ENCODE measurements around the gene AHI1.

AHI1 gene

DNA sequence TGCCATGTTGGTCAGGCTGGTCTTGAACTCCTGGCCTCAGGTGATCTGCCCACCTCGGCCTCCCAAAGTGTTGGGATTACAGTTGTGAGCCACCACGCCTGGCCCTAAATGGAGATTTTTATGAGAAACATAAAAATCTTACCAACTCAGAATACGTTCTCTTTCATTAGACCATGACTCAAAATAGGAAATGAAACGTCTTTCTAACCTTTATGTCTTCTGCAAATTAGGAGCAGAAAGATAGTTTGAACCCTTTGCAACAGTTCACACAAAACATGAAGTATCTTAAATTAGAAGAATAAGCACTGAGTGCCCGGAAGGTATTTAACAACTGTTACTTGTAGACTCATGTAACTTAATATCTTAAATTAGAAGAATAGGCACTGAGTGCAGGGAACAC lies 48.3 kb downstream of the AHI1 start:
- DNase-seq = no peak

GRCh38 chr6:135440087-135440792 lies 57.3 kb downstream of the AHI1 start:
- peak; percentile 70 for DNase-seq

DNA sequence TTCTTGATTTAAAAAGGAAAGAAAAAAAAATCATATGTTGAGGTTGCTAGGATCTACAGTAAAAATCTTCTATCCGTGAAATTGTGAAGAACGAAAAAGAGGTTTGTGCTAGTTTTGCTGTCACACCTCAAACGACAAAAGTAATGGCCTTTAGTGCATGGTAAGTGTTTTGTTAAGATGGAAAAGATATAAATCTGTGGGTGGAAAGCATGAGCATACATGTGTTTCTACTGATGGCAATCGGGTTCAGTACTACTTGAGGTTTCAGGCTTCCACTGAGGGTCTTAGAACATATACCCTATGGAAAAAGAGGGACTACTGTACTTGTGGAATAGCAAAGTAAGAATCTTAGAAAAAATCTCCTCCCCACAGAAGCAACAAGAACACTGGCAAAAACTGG lies 58.0 kb downstream of the AHI1 start:
- DNase-seq = no peak

DNA sequence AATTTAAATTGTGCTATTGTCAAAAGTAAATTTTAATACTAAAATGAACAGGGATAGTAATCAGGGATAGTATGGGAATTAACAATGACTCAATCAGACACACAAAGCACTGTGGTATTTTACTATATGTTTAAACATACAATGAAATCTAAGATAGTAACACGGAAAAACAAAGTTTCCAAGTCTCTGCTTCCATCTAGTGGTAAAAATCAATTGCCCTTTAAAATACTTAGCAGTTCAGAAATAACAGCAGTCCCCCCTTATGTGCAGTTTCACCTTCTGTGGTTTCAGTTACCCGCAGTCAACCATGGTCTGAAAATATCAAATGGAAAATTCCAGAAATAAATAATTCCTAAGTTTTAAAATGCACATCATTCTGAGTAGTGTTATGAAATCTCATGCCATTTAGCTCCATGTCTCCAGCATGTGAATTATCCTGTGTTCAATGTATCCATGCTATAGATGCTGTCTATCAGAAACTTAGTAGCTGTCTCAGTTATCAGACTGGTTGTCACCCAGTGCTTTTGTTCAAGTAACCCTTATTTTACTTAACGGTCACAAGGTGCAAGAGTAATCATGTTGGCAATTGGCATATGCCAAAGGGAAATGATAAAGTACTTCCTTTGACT lies 58.5 kb downstream of the AHI1 start:
- DNase-seq = peak; percentile 91

DNA sequence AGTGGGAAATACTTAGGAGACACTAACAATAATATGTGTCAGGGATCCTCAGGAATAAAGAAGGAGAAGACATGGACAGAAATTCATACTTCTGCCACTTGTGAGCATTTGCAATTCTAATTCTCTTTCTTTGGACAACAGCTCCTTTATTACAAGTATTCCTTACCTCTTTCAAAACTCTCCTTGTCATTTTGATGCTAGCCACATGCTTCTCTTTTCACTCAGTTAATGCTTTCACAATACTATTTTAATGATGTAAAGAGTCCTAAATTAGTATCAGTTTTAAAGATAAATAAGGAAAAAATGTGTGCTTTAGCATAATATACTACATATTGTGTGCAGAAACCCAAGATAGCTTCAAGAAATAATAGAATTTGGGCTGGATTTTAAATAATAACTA lies 62.5 kb downstream of the AHI1 start:
- DNase-seq = no peak

DNA sequence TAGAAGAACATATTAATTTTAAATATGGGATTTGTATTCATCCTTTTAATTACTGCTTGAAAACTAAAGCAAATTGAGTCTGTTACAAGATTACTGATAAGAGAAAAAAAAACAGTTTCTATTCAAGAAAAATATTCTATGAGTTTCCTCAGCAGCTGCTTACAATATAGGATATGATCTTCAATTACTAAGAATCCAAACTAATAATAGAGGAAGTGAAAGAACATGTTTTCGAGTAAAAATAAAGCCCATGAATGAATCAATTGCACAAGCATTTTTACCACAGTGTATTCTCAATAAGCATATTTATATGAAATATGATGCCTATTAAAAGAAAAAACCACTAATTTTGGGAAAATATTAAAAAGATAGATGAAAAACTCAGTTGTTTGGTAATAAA lies 63.4 kb downstream of the AHI1 start:
- no peak for DNase-seq

DNA sequence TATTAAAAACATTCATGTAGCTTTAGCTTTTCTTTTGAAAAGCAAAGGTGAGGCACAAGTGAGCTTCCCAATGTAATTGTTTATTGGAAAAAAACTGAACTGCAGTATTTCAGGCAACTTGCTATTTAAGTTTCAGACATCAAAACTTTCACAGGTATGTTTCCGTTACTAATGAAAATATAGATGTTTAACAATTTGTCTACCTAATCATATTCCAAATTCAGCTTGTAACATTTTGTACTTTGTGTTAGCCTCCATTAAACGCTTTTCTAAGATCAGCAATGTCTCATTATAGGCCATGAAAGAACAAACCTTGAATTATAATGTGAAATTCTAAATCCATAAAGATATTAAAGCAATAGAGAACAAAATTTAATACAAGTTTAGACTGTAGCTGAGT lies 69.5 kb downstream of the AHI1 start:
- no peak for DNase-seq

GRCh38 chr6:135426833-135427232 lies 70.7 kb downstream of the AHI1 start:
- no peak for DNase-seq

DNA sequence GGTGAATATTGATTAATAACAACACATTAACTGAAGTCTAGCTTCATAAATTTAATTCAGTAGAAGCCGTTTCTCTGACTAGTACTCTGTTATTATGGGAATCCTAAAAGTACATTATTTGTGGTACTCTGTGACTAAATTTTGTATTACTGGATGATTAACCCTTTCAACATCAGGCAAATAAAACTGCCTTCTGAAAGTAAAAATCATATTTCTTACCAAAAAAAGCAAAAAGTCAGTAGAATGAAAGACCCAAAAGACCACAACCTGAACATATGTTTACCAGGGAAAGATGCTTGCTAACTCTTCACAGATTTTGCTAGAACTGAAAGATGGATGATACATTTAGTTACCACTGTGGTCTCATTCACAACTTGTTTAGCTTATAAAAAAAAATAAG lies 73.2 kb downstream of the AHI1 start:
- DNase-seq = no peak

DNA sequence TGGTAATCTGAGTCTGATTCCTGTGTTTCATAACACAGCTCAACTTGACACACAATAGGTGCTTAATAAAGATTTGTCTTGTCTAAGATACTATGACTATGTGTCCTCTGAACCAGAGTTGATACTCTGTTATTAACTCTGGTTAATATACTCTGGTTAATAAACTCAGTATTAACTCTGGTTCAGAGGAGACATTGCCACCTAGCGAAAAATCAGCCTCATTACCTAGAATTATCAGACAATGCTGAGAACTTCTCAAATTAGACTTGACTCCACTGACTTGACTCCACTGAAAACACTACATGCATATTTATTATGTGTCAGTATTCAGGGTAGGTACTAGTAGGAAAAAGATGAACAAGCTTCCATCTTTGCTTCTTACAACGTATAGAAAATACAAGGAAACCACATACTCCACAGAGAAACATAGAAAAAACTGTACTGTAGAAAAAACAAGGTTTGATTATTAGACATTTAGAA lies 73.9 kb downstream of the AHI1 start:
- DNase-seq = peak; percentile 88

DNA sequence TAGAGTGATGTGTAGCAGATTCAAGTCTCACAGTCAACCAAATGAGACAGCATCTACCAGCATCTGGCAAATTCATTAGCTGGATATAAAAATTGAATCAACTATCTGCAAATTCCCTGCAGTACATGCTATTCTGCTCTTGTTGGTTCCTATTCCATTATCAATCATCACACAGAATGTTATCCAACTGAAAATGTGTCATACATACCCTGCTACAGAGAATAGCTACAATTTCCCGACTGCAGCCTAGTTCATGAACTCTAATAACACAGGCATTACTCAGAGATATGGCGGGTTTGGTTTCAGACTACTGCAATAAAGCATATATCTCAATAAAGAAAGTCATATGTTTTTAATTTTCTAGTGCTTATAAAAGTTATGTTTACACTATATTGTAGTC lies 78.4 kb downstream of the AHI1 start:
- DNase-seq = no peak

- DNase-seq = no peak
Measured at GRCh38 chr6:135418040-135418760, 79.3 kb downstream of the AHI1 start.

DNA sequence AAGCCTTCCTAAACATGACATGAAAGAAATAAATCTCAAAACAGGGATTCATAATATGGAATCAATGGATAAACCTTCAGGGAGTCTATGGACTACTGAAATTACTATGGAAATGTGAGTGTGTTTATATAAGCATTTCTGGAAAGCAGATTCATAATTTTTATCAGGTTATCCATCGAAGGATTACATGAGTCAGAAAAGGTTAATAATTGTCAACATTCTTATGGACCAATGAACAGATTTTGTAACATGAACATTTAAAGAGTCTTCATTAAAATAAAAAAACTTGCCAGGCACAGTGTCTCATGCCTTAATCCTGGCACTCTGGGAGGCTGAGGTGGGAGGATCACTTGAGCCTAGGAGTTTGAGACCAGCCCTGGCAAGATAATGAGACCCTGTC lies 84.8 kb downstream of the AHI1 start:
- DNase-seq = no peak

DNA sequence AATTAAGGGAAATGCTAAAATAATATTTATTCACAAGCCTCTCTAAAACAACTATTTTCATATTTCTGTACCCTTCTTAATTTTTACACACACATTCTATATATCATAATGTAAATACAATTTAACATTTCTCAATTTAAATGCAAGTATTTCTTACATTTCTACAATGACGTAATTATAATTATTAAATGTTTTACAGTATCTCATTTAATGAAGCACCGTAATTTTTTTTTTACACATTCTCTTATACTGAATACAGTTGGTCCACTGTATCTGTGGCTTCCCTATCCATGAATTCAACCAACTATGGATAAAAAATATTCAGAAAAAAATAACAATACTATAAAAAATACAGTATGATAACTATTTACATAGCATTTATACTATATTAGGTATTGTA lies 85.7 kb downstream of the AHI1 start:
- DNase-seq = no peak

DNA sequence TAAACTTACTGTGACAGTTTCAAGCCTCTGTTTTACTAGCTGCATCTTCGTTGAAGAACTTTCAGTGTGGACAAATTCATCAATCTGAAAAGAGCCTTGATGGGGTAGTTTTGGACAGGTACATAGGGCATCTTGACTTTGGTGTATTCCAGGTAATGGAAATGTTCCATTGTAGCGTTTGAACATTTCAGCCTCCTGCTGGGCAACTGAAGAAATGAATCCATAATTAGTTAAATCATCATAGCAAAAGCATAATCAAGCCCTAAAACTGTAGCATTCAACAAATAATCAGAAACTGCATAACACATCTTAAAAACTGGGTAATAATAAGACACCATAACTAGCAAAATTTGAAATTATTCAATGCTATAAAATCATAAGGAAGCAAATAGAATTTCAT lies 86.2 kb downstream of the AHI1 start:
- DNase-seq = peak; percentile 28

GRCh38 chr6:135410856-135411255 lies 86.7 kb downstream of the AHI1 start:
- no peak for DNase-seq

DNA sequence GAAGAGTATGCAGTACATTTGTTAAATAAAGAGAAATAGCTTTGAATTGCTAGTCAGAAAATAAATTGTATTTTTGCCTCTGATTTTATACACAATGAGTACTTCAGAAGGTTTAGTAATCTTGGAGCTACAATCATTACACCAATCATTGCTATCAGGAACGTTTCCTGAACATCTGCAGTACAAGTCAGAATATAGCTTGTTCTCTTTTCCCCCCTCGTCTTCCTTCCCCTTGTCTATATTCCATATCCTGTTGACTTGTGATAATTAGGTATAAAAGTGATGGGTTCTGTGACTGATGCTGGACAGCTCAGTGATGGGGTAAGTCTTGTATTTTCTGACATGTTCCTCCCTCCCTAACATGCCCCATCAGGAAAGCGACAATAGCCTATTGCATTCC lies 94.0 kb downstream of the AHI1 start:
- DNase-seq = no peak

DNA sequence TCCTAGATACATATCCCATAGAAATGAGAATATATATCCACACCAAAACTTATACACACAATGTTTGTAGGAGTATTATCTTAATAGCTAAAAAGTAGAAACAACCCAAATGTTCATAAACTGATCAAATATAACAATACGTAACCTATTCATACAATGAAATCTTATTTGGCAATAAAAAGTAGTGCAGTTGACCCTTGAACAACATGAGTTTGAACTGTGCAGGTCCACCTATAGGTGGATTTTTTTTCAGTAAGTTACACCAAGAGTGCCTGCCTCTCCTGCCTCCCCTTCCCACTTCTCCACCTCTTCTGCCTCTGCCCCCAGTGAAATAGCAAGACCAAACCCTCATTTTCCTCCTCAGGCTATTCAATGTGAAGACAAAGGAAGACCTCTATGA lies 95.2 kb downstream of the AHI1 start:
- DNase-seq = no peak

GRCh38 chr6:135397172-135397952 lies 100.2 kb downstream of the AHI1 start:
- no peak for DNase-seq

DNA sequence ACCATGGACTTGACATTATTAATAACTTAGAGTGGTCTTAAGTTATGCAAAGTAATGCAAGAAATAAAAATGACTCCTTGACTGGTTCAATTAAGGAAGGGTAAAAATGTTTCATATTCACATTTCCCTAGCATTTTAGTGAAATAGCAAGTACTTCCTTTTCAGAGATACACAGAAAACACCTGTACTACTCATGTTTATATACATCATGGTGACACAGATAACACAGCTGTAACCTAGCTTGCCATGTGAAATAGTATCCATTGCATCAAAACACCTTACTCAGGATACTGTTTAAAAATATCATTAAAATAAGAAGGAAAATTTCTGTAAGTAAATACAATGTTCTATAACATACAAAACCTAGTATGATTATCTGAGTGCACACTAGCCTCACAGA lies 102.4 kb downstream of the AHI1 start:
- DNase-seq = no peak

- no peak for DNase-seq
Measured at GRCh38 chr6:135393289-135393688, 104.3 kb downstream of the AHI1 start.

- no peak for DNase-seq
Measured at GRCh38 chr6:135390458-135390857, 107.1 kb downstream of the AHI1 start.

DNA sequence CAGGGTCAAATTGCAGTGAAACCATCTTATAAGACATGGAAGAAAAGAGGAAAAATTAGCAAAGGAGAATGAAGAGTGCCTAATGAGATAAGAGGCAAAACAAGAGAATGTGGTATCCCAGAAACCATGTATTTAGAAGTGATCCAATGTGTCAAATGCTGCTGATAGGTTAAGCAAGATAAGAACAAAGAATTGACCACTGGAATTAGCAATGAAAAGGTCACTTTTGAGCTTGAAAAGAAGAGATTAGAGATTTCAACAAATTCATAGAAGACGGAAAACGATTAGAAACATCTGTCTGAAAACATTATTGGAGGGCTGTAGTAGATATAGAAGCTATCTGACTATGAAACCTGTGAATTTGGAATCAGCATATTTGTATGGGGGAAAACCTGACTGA lies 112.2 kb downstream of the AHI1 start:
- peak; percentile 31 for DNase-seq

Measured in OCI-M1 (cell line).